HG02970 (cell line): Measurements from ENCODE around the gene RIBC2.

Experiments used
- ATAC-seq: cut with Tn5 transposase; IDR thresholded peaks from one replicate; pipeline ENCODE4 v1.9.1; 2021; ENCODE audit warnings: mild to moderate bottlenecking, moderate library complexity, moderate number of reproducible peaks; ENCODE audit not compliant: unreplicated experiment, low FRiP score

RIBC2 gene

DNA sequence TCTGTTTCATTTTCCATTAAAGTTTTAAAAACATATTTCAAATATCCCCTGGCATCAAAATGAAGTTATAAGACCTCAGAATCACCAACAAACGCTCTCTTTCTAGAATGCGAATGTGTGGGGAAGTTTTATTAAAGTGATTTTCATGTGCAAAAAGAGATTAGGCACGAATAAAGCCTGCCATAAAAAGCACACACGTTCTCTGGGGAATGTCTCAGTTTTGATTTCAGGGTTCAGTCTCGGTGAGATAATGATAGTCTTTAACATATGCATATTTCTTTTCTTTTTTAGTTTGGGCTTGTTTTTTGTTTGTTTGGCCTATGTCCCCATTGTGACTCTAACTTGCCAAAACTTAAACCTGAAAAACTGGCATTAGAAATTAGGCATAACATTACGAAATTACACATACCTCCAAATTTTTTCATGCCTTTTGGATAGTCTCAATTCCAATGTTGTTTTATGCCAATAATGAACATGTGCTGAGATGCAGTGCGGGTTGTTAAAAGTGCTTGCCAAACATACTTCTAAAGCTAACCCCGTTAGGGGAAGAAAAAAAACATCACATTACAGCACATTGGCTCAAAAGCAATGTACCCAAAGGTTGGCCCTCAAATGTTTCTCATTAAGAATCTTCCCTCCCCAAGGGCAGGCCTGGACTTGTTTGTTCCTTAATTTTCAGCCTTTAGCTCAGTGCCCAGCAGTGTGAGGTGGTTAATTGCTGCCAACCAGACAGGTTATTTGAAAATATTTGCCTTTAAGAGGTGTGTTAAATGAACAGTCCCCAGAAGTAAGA is 56.0 kb downstream of the RIBC2 start:
- no peak for ATAC-seq

GRCh38 chr22:45470871-45471270 is 57.4 kb downstream of the RIBC2 start:
- ATAC-seq, result no peak

DNA sequence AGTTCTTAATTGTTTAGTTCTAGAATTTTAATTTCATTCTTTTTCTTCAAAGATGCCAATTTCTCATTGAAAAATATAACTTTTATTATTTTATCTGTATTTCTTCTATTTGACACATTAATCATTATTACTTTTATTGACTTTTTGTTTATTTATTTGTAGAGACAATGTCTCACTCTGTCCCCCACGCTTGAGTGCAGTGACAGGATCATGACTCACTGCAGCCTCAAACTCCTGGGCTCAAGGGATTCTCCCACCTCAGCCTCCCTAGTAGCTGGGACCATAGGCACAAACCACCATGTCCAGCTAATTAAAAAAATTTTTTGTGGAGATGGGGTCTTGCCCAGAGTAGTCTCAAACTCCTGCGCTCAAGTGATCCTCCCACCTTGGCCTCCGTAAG is 58.9 kb downstream of the RIBC2 start:
- no peak for ATAC-seq

DNA sequence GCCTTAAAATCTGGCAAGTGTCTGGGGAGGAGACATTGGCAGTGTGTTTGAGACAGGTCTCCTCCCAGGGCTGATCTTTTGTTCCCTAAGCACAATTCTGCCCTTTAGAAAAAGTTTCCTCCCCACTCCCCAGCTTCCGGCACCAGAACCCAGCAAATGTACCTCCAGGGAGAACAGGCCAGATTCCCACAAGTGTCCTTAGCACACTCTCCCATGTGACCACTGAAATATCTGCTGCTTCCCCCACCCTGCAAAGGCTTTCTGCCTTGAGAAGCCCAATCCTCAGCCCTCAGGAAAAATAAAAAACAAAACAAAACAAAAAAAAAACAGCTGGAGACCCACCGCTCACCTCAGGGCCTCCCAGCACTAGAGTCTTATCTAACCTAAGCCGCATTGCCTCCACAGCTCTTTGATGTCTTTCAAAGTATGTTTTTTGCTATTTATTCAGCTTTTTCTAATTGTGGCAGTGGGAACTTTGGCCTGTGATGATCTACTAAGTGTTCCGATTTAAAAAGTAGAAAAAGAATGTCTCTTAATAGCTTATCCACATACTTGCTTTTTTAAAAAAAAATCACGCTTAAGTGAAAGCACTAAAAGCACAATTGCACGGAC is 60.2 kb downstream of the RIBC2 start:
- ATAC-seq, result no peak

GRCh38 chr22:45475063-45475747 is 61.7 kb downstream of the RIBC2 start:
- no peak for ATAC-seq

DNA sequence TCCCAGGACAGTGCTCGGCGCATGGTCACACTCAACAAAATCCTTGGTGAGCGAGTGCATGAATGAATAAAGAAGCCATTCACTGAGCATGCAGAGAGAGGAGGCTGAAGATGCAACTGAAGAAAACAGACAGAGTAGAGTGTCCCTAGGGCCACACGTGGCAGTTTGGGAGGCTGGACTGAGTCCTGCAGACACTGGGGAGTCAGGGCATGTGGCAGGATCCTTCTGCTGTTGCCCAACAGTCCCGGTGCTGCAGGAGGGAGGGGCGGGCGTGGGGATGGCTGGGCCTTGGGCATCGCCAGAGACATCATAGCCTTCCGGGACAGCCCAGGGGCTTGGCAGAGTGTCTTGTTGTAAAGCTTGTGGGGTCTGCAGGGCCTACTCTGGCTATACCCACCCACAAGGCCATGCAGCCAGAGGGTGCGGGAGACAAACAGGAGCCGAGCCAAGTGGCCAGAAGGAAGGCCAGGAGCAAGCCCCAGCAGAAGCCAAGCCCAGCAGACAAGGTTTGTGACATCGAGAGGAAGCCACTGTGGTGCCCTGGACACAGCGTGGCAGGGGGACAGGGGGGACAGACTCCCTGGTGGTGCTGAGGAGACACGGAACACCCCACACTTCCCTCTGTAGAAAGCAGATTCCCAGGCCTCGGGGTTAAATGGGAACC is 62.5 kb downstream of the RIBC2 start:
- ATAC-seq, result no peak

- no peak for ATAC-seq
Observed at GRCh38 chr22:45476814-45477213, 63.3 kb downstream of the RIBC2 start.

- no peak for ATAC-seq
Observed at GRCh38 chr22:45477366-45478107, 64.0 kb downstream of the RIBC2 start.

GRCh38 chr22:45478108-45478771 is 64.7 kb downstream of the RIBC2 start:
- ATAC-seq, result no peak

DNA sequence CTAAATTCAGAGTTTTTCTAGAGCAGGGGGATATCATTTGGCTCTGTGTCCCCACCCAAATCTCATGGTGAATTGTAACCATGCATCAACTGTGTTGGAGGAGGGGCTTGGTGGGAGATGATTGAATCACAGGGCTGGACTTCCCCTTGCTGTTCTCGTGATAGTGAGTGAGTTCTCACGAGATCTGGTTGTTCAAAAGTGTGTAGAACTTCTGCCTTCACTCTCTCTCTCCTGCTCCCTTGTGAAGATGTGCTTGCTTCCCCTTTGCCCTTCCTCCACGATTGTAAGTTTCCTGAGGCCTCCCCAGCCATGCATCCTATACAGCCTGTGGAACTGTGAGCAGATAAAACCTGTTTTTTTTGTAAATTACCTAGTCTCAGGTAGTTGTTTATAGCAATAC is 67.2 kb downstream of the RIBC2 start:
- no peak for ATAC-seq

- ATAC-seq, result no peak
Observed at GRCh38 chr22:45481661-45482060, 68.2 kb downstream of the RIBC2 start.
